Fibroblast of skin of abdomen (primary cell): ENCODE results near the gene CDK12. TPM values are rescaled to one million over a fixed set of nuclear protein-coding genes. Genes with fewer than 3 reads are reported as not detected.
"Not testable (repeated sequence)": the region's sequence is repeated elsewhere in the genome, so short reads cannot be mapped to it uniquely, and the experiment has no call there.

Experiments used
- DNase-seq: peaks from one replicate; pipeline ENCODE4 v3.0.0-alpha.2; 2013
- polyA plus RNA-seq, 2 experiments: library from polyadenylated mRNA; unstranded; fragments of 120-200 nt; gene quantifications; one replicate each; pipeline ENCODE4 v1.2.1, GENCODE V29; 2013; ENCODE audit not compliant: insufficient read length in 2 of 2

Gene CDK12
- polyA plus RNA-seq (2013, experiment 1 of 2; ENCODE audit: insufficient read length), result 25.5 TPM
- 22.8 TPM for polyA plus RNA-seq (2013, experiment 2 of 2; ENCODE audit: insufficient read length)

GRCh38 chr17:39461113-39461925 lies at the start of gene CDK12:
TSS of gene CDK12 (plus strand) at chr17:39461486. CDS start at chr17:39462072, 586 bp downstream.
- peak; percentile 100 for DNase-seq

GRCh38 chr17:39416141-39416540 lies 45.1 kb upstream of the CDK12 start:
- no peak for DNase-seq

- no peak for DNase-seq
These were observed 31.7 kb upstream of the CDK12 start for GRCh38 chr17:39429600-39429999.

GRCh38 chr17:39439868-39440267 lies 21.4 kb upstream of the CDK12 start:
- DNase-seq, result not testable (repeated sequence)

GRCh38 chr17:39443326-39443725 lies 18.0 kb upstream of the CDK12 start:
- no peak for DNase-seq

- no peak for DNase-seq
These were observed 13.7 kb upstream of the CDK12 start for GRCh38 chr17:39447561-39447960.

- DNase-seq, result no peak
These were observed 11.2 kb upstream of the CDK12 start for GRCh38 chr17:39450051-39450450.

- DNase-seq, result peak; percentile 99
These were observed 10.3 kb upstream of the CDK12 start, which contains the start of gene MED1 for GRCh38 chr17:39450847-39451581. TSS of gene MED1 (minus strand) at chr17:39451263. CDS start at chr17:39451062, 201 bp downstream.

- no peak for DNase-seq
These were observed 5.4 kb upstream of the CDK12 start for GRCh38 chr17:39455919-39456318.

- no peak for DNase-seq
These were observed 762 bp downstream of the CDK12 start for GRCh38 chr17:39461926-39462569.

- no peak for DNase-seq
These were observed 1.5 kb downstream of the CDK12 start for GRCh38 chr17:39462631-39463375.

- DNase-seq, result not testable (repeated sequence)
These were observed 3.4 kb downstream of the CDK12 start for GRCh38 chr17:39464639-39465181.

GRCh38 chr17:39468610-39469009 lies 7.3 kb downstream of the CDK12 start:
- DNase-seq, result not testable (repeated sequence)

GRCh38 chr17:39473310-39473709 lies 12.0 kb downstream of the CDK12 start:
- DNase-seq, result no peak

- not testable (repeated sequence) for DNase-seq
These were observed 18.3 kb downstream of the CDK12 start for GRCh38 chr17:39479631-39480030.

GRCh38 chr17:39483506-39483905 lies 22.2 kb downstream of the CDK12 start:
- no peak for DNase-seq

- no peak for DNase-seq
These were observed 22.9 kb downstream of the CDK12 start for GRCh38 chr17:39484178-39484577.

- DNase-seq, result peak; percentile 90
These were observed 24.3 kb downstream of the CDK12 start for GRCh38 chr17:39485555-39485954.

- peak; percentile 60 for DNase-seq
These were observed 25.0 kb downstream of the CDK12 start for GRCh38 chr17:39486242-39486641.

- DNase-seq, result not testable (repeated sequence)
These were observed 26.2 kb downstream of the CDK12 start for GRCh38 chr17:39487490-39487889.

GRCh38 chr17:39487946-39488345 lies 26.7 kb downstream of the CDK12 start:
- DNase-seq, result peak; percentile 2

- not testable (repeated sequence) for DNase-seq
These were observed 35.6 kb downstream of the CDK12 start for GRCh38 chr17:39496921-39497320.
